GM21717 (cell line): ENCODE data around the gene ANKRD27.
"Not testable (repeated sequence)": the region's sequence is repeated elsewhere in the genome, so short reads cannot be mapped to it uniquely, and the experiment has no call there.

ENCODE experiments used
- ATAC-seq: cut with Tn5 transposase; IDR thresholded peaks from one replicate; pipeline ENCODE4 v1.9.1; 2021; ENCODE audit warnings: mild to moderate bottlenecking, moderate library complexity; ENCODE audit not compliant: unreplicated experiment

Gene ANKRD27

GRCh38 chr19:32607479-32607878 lies 67.5 kb downstream of the ANKRD27 start:
- no peak for ATAC-seq

- ATAC-seq, result no peak
These were observed 68.7 kb downstream of the ANKRD27 start for GRCh38 chr19:32606289-32606688.

- ATAC-seq, result no peak
These were observed 69.4 kb downstream of the ANKRD27 start for GRCh38 chr19:32605544-32605943.

- no peak for ATAC-seq
These were observed 71.0 kb downstream of the ANKRD27 start for GRCh38 chr19:32603961-32604360.

GRCh38 chr19:32599736-32600157 lies 75.2 kb downstream of the ANKRD27 start:
- no peak for ATAC-seq

- ATAC-seq, result no peak
These were observed 75.7 kb downstream of the ANKRD27 start for GRCh38 chr19:32599258-32599657.

- ATAC-seq, result no peak
These were observed 77.0 kb downstream of the ANKRD27 start for GRCh38 chr19:32598022-32598421.

- no peak for ATAC-seq
These were observed 79.5 kb downstream of the ANKRD27 start for GRCh38 chr19:32595491-32595890.

- ATAC-seq, result no peak
These were observed 81.0 kb downstream of the ANKRD27 start for GRCh38 chr19:32594021-32594420.

- ATAC-seq, result not testable (repeated sequence)
These were observed 87.1 kb downstream of the ANKRD27 start for GRCh38 chr19:32587747-32588504.

GRCh38 chr19:32581705-32582179 lies 93.2 kb downstream of the ANKRD27 start:
- peak; percentile 16 for ATAC-seq

- ATAC-seq, result peak; percentile 86
These were observed 93.9 kb downstream of the ANKRD27 start, which contains the start of gene PDCD5 for GRCh38 chr19:32580901-32581704. Gene PDCD5, plus strand, starts transcription at chr19:32581190. Its CDS starts 72 bp downstream, at chr19:32581262.

- ATAC-seq, result peak; percentile 16
These were observed 94.6 kb downstream of the ANKRD27 start for GRCh38 chr19:32580353-32580900.

GRCh38 chr19:32576790-32577189 lies 98.2 kb downstream of the ANKRD27 start:
- no peak for ATAC-seq

- no peak for ATAC-seq
These were observed 101.5 kb downstream of the ANKRD27 start for GRCh38 chr19:32573492-32573794.

- ATAC-seq, result not testable (repeated sequence)
These were observed 102.1 kb downstream of the ANKRD27 start for GRCh38 chr19:32572700-32573491.

- ATAC-seq, result not testable (repeated sequence)
These were observed 103.4 kb downstream of the ANKRD27 start for GRCh38 chr19:32571471-32572075.

- no peak for ATAC-seq
These were observed 104.7 kb downstream of the ANKRD27 start for GRCh38 chr19:32570081-32570785.

- ATAC-seq, result no peak
These were observed 107.5 kb downstream of the ANKRD27 start for GRCh38 chr19:32567486-32567885.
